Gastroesophageal sphincter (tissue), 4 donors: ENCODE results near the gene CRISP1. TPM values are rescaled to one million over a fixed set of nuclear protein-coding genes. Genes with fewer than 3 reads are reported as not detected.

ENCODE experiments used
- ATAC-seq: fragments of 150-250 bp; one replicate; pipeline ENCODE4 v1.9.1; 2016; ENCODE audit warnings: mild to moderate bottlenecking, moderate library complexity
- H3K27ac ChIP-seq, 4 donors: fragments of 200-600 bp; sonication (generic) in 3 of 4; 1 replicate in 3 of 4; 2 replicates in 1 of 4; pipeline ENCODE4 v1.5.1; 2016 to 2019
- H3K27me3 ChIP-seq: fragments of 200-600 bp; sonication (generic); one replicate; pipeline ENCODE4 v1.5.1; 2019
- H3K36me3 ChIP-seq, 2 donors: fragments of 200-600 bp; sonication (generic); one replicate each; pipeline ENCODE4 v1.5.1; 2019; ENCODE audit warnings: control low read depth in 1 of 2
- H3K4me1 ChIP-seq, 3 donors: fragments of 200-600 bp; sonication (generic); 1 replicate in 2 of 3; 2 replicates in 1 of 3; pipeline ENCODE4 v1.5.1; 2016 to 2019; ENCODE audit warnings: control low read depth in 2 of 3
- H3K4me3 ChIP-seq, 2 donors: fragments of 200-600 bp; sonication (generic); one replicate each; pipeline ENCODE4 v1.5.1; 2019; ENCODE audit warnings: mild to moderate bottlenecking in 1 of 2, moderate library complexity in 1 of 2
- H3K9me3 ChIP-seq, 3 donors: fragments of 200-600 bp; sonication (generic); one replicate each; pipeline ENCODE4 v1.5.1; 2017 to 2019; ENCODE audit warnings: control low read depth in 2 of 3
- EP300 ChIP-seq: sonication (generic); formaldehyde crosslinking; IDR thresholded peaks from one replicate; pipeline ENCODE4 v1.6.1; 2017; ENCODE audit warnings: antibody characterized with exemption, mild to moderate bottlenecking
- POLR2A ChIP-seq, 2 donors: fragments of 450-650 bp; IDR thresholded peaks; one replicate each; pipeline ENCODE4 v1.6.1; 2017; ENCODE audit warnings: antibody characterized with exemption in 2 of 2, mild to moderate bottlenecking in 2 of 2, moderate library complexity in 1 of 2
- POLR2AphosphoS5 ChIP-seq: sonication (generic); formaldehyde crosslinking; IDR thresholded peaks from one replicate; pipeline ENCODE4 v1.6.1; 2017; ENCODE audit warnings: antibody characterized with exemption
- WGBS, 2 donors: methylation state at CpG; one replicate each; pipeline ENCODE4 v1.1.5; 2018; ENCODE audit warnings: low coverage in 1 of 2; 5-methylcytosine and 5-hydroxymethylcytosine counted together
- total RNA-seq, 4 donors: library from RNA; depleted of rRNA; stranded (reverse); fragments of >200 nt; gene quantifications; one replicate each; pipeline ENCODE4 v1.1.0, GENCODE V29; 2016
- TF ChIP-seq, protein P1 (sequence below), 4 experiments: fragments of 200-600 bp in 2 of 4; fragments of 450-650 bp in 2 of 4; sonication (generic) in 1 of 4; IDR thresholded peaks; one replicate each; pipeline ENCODE4 v1.5.1; 2017 to 2019; ENCODE audit warnings: antibody characterized with exemption in 4 of 4, mild to moderate bottlenecking in 2 of 4, moderate library complexity in 2 of 4

CRISP1 gene, protein sequence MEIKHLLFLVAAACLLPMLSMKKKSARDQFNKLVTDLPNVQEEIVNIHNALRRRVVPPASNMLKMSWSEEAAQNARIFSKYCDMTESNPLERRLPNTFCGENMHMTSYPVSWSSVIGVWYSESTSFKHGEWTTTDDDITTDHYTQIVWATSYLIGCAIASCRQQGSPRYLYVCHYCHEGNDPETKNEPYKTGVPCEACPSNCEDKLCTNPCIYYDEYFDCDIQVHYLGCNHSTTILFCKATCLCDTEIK
- not detected for total RNA-seq

DNA sequence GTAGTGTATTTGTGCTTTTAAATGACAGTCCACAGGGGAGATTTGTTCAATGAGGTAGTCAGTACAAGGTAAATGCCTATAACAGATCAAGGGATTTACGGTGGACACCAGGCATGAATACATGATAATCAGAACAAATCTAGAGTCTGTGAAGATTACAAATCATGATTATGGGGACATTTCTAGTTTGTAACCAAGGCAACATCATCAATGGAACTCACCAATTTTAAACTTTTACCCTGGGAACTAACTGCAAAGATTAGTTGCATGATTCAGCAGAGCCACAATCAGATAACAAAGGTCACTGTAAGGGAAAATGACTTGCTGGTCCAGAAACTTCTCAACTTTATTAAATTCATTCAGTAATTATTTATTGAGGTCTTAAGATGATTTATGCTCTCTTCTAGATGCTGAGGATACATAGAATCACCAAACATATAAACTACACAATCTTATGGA lies at the start of gene CRISP1:
TSS of gene CRISP1 (minus strand) at position 51 of the 459 bp plus-strand sequence. CDS start 9,135 bp downstream, outside the sequence.
- no peak within 1 kb of the TSS for H3K4me3 ChIP-seq
- TF ChIP-seq, protein P1, sequence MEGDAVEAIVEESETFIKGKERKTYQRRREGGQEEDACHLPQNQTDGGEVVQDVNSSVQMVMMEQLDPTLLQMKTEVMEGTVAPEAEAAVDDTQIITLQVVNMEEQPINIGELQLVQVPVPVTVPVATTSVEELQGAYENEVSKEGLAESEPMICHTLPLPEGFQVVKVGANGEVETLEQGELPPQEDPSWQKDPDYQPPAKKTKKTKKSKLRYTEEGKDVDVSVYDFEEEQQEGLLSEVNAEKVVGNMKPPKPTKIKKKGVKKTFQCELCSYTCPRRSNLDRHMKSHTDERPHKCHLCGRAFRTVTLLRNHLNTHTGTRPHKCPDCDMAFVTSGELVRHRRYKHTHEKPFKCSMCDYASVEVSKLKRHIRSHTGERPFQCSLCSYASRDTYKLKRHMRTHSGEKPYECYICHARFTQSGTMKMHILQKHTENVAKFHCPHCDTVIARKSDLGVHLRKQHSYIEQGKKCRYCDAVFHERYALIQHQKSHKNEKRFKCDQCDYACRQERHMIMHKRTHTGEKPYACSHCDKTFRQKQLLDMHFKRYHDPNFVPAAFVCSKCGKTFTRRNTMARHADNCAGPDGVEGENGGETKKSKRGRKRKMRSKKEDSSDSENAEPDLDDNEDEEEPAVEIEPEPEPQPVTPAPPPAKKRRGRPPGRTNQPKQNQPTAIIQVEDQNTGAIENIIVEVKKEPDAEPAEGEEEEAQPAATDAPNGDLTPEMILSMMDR (IDR thresholded peaks at IDR 0.05) = no peak
- TF ChIP-seq POLR2A (IDR thresholded peaks at IDR 0.05) = no peak
- TF ChIP-seq EP300 = no peak
- no peak for TF ChIP-seq POLR2AphosphoS5
- no peaks in the 10 kb centered on the region for H3K36me3 ChIP-seq
- no peaks in the 10 kb centered on the region for H3K4me1 ChIP-seq
- no peaks in the 10 kb centered on the region for H3K27me3 ChIP-seq
- ATAC-seq = no peak
- no peaks in the 10 kb centered on the region for H3K9me3 ChIP-seq
- WGBS, 2 donors = 81 to 100% methylated on average over 1 of the region's 1 CpG
- H3K27ac ChIP-seq = no peak within 1 kb of the TSS

DNA sequence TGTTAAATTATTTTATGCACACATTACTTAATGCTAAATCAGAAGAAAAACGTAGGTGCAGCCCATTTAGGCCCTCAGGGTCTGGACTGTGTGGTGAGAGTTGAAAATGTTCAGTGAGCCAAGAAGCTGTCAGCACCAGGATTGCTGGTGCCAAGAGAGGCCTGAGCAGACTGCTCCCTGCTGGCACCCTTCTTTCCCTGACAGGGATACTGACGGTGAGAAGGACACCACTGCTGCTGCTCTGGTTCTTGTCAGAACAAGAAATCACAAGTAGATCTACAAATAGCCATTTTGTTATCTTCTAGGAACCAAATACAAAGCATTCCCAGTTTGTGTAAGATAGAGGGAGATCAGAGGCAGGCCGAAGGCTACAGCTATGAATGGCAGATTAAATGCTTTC lies 48.7 kb upstream of the CRISP1 start:
- H3K27ac ChIP-seq = no peak overlapping the region
- ATAC-seq = no peak
- H3K4me1 ChIP-seq = peaks cover 0 to 12% (median 0%) of the 10 kb centered on the region in 3 donors
- no peak for TF ChIP-seq POLR2A (IDR thresholded peaks at IDR 0.05)
- TF ChIP-seq POLR2AphosphoS5 = no peak
- TF ChIP-seq, protein P1 (IDR thresholded peaks at IDR 0.05) = no peak
- TF ChIP-seq EP300 = no peak
- no peaks in the 10 kb centered on the region for H3K27me3 ChIP-seq
- no peaks in the 10 kb centered on the region for H3K36me3 ChIP-seq
- WGBS, 2 donors = 7 to 19% methylated on average over 2 to 3 of the region's 3 CpGs
- no peak overlapping the region for H3K4me3 ChIP-seq
- no peaks in the 10 kb centered on the region for H3K9me3 ChIP-seq

DNA sequence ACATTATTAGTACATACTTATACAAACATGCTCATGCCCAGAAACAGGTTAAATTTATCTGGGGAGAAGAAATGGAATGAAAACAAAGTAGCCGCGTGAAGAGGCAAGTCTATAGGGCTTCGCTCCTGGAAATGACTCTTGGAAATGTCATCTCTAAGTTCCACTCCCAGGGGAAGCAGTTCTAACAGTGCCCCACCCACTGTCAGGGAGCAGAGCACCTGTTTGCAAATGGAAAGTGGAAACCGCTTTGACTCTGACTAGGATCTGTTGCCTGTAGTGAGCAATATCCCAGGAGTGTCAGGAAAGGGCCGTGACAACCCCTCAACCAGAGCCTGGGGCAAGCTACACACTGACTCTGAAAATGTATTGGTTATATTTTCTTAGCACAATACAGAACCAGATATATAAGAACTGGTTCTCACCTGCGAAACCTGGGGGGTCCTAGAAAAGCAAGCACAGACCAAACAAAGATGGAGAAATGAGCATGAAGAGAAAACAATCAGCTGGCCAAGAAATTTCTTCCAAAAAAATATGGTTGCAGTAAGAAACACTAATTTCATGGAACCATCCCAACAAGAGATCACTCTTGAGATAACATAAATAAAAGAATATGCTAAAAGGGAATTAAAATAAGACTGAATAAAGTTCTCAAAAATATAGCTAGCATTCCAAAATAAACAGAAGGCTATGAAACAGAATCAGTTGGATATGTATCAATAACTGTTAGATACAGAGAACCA lies 47.5 kb upstream of the CRISP1 start:
- H3K4me3 ChIP-seq = no peak overlapping the region
- H3K9me3 ChIP-seq = no peaks in the 10 kb centered on the region
- 52 to 77% methylated on average over 4 to 5 of the region's 6 CpGs for WGBS, 2 donors
- H3K27ac ChIP-seq = no peak overlapping the region
- no peak for ATAC-seq
- no peaks in the 10 kb centered on the region for H3K27me3 ChIP-seq
- TF ChIP-seq EP300 (no peak), POLR2A (IDR thresholded peaks at IDR 0.05) (no peak), POLR2AphosphoS5 (no peak)
- TF ChIP-seq, protein P1 (IDR thresholded peaks at IDR 0.05) = no peak
- H3K36me3 ChIP-seq = no peaks in the 10 kb centered on the region
- peaks cover 0 to 18% (median 4%) of the 10 kb centered on the region in 3 donors for H3K4me1 ChIP-seq

DNA sequence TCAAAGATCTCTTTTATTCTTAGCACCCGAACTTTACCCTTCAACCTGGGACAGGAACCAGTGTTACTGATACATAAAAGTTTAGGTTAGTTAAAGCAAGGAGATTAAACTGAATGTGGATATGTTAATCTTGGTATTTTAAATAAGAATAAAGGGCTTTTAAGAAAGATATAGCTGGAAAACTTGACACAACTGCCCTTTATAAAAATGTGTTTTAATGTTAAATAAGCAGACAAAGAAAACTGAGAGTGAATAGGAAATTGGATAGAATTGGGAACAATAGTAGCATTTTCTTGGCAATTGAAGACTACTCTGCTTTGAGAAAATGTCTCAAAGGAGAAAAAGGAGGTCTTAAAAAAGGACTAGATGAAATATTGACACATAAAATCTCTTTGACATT lies 45.9 kb upstream of the CRISP1 start:
- WGBS, 2 donors = 60 to 67% methylated on average over 1 of the region's 1 CpG
- no peak for ATAC-seq
- TF ChIP-seq, protein P1 (IDR thresholded peaks at IDR 0.05) = no peak
- no peak for TF ChIP-seq POLR2A (IDR thresholded peaks at IDR 0.05)
- TF ChIP-seq POLR2AphosphoS5 = no peak
- no peak for TF ChIP-seq EP300

More for the DNA sequence above, 45.9 kb upstream of the CRISP1 start:
- Histone ChIP-seq H3K4me3 (no peak overlapping the region), H3K9me3 (no peaks in the 10 kb centered on the region), H3K4me1 (peaks cover 0 to 18% (median 4%) of the 10 kb centered on the region in 3 donors), H3K27ac (no peak overlapping the region), H3K27me3 (no peaks in the 10 kb centered on the region), H3K36me3 (no peaks in the 10 kb centered on the region)
